ENCODE measurements around the gene EEPD1.

The EEPD1 gene

GRCh38 chr7:36263095-36263484 is 110.0 kb downstream of the EEPD1 start:
- no peak for DNase-seq

- DNase-seq = no peak
Measured at GRCh38 chr7:36264123-36264801, 111.2 kb downstream of the EEPD1 start.

GRCh38 chr7:36264913-36265516 is 112.0 kb downstream of the EEPD1 start:
- no peak for DNase-seq

GRCh38 chr7:36265680-36266079 is 112.6 kb downstream of the EEPD1 start:
- no peak for DNase-seq

GRCh38 chr7:36266190-36266589 is 113.1 kb downstream of the EEPD1 start:
- DNase-seq = no peak

- no peak for DNase-seq
Measured at GRCh38 chr7:36266683-36267082, 113.6 kb downstream of the EEPD1 start.

GRCh38 chr7:36272211-36272566 is 119.1 kb downstream of the EEPD1 start:
- DNase-seq = no peak

- DNase-seq = no peak
Measured at GRCh38 chr7:36272567-36273269, 119.7 kb downstream of the EEPD1 start.

GRCh38 chr7:36273836-36274235 is 120.8 kb downstream of the EEPD1 start:
- DNase-seq = no peak

- DNase-seq = no peak
Measured at GRCh38 chr7:36275735-36276284, 122.8 kb downstream of the EEPD1 start.

- no peak for DNase-seq
Measured at GRCh38 chr7:36276428-36277248, 123.6 kb downstream of the EEPD1 start.

- no peak for DNase-seq
Measured at GRCh38 chr7:36277249-36277542, 124.1 kb downstream of the EEPD1 start.

GRCh38 chr7:36278069-36278619 is 125.1 kb downstream of the EEPD1 start:
- DNase-seq = no peak

GRCh38 chr7:36278620-36279172 is 125.6 kb downstream of the EEPD1 start:
- no peak for DNase-seq

- DNase-seq = no peak
Measured at GRCh38 chr7:36279200-36279925, 126.3 kb downstream of the EEPD1 start.

GRCh38 chr7:36279926-36280315 is 126.9 kb downstream of the EEPD1 start:
- DNase-seq = no peak

- DNase-seq = no peak
Measured at GRCh38 chr7:36280840-36281812, 128.1 kb downstream of the EEPD1 start.

- no peak for DNase-seq
Measured at GRCh38 chr7:36281945-36282717, 129.1 kb downstream of the EEPD1 start.

- no peak for DNase-seq
Measured at GRCh38 chr7:36283181-36283580, 130.1 kb downstream of the EEPD1 start.

- no peak for DNase-seq
Measured at GRCh38 chr7:36283711-36284130, 130.7 kb downstream of the EEPD1 start.

All from NCI-H1048 (cell line).